ENCODE results near the gene ZKSCAN3. TPM values are rescaled to one million over a fixed set of nuclear protein-coding genes. Genes with fewer than 3 reads are reported as not detected.
"Not testable (repeated sequence)": the region's sequence is repeated elsewhere in the genome, so short reads cannot be mapped to it uniquely, and the experiment has no call there.

The ZKSCAN3 gene
- polyA plus RNA-seq, result 2.2 to 3.1 TPM (median 2.9 TPM) in 3 replicates
- 0.52 TPM for polyA plus RNA-seq (2011; ENCODE audit: low read depth)
- polyA plus RNA-seq (2011; cell fraction: cytosol; rRNA removed), result 1.3 and 2.1 TPM in 2 replicates
- polyA plus RNA-seq (2011; cell fraction: nucleus; rRNA removed), result 4.3 and 5.1 TPM in 2 replicates
- 0.99 and 1.6 TPM in 2 replicates for polyA plus RNA-seq (2012; ENCODE audit: low replicate concordance)
- 0.56 to 2.8 TPM (median 1.9 TPM) in 3 replicates for polyA minus RNA-seq
- 2.7 TPM for polyA minus RNA-seq (2011; cell fraction: cytosol; rRNA and poly(A)+ RNA removed)
- polyA minus RNA-seq (2011; cell fraction: nucleus; rRNA and poly(A)+ RNA removed), result 2.2 and 4.0 TPM in 2 replicates

DNA sequence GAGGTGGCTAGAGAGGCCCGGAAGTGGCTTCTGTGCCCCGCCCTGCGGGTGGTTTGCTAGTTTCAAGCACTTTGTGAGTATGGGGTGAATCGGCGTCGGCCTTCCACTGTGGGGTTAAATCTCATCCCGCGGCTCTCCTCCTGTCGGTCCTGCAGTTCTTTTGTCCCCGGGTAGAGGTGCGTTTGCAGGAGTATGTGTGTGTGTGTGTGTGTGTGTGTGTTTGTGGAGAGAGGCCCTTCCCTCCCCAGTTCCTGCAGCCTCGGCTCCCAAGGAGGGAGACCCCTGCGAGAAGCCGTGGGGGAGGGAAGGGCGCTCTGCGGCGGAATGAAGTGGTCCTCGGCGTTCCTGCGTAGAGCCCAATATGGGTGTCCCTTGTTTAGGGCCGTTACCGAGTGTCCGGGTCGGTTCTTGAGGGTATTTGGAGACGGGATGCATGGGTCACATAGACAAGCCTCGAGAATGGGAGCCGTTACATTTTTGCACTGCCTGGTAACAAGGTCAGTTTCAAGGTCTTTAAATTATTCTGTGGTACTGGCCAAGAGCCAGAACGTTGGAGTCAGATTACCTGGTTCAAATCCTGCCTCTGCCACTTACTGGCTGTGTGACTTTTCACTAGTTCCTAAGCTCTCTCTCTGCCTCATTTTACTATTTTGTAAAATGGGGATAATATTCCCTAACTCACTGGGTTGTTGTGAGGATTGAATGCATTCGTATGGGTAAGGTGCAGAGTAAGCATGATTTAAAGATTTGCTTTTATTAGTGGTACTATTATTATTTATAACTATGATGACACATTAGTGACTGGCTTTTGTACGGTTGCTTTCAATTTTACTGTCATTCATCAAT, at the start of gene ZKSCAN3:
Gene ZKSCAN3 (plus strand): TSS at position 56 of the 846 bp plus-strand sequence. CDS start 9,640 bp downstream, outside the sequence.
- Histone ChIP-seq H3K4me3 (ENCODE audit: control insufficient read depth in 2 of 3, extremely low read depth in 1 of 3, insufficient read depth in 2 of 3, low read depth in 1 of 3, low read length in 3 of 3) (peak within 1 kb of the TSS; percentile 75 to 95 (median 90)), H4K20me1 (ENCODE audit: control insufficient read depth, extremely low read depth, insufficient read depth, low read length) (no peaks in the 10 kb centered on the region), H3K9ac (ENCODE audit: control insufficient read depth, extremely low read depth, insufficient read depth, low read length) (peak within 1 kb of the TSS; percentile 81), H3K36me3 (ENCODE audit: control insufficient read depth in 2 of 2, extremely low read depth in 1 of 2, insufficient read depth in 2 of 2, low read length in 2 of 2) (no peaks in the 10 kb centered on the region), H3K4me1 (ENCODE audit: control insufficient read depth, extremely low read depth, insufficient read depth, low read length) (peaks cover 25% of the 10 kb centered on the region), H3K4me2 (ENCODE audit: control insufficient read depth, extremely low read depth, insufficient read depth, low read depth, low read length) (peak within 1 kb of the TSS; percentile 91), H3K79me2 (ENCODE audit: control insufficient read depth, insufficient read depth, low read length) (peaks cover 36% of the 10 kb centered on the region), H3K9me1 (ENCODE audit: control insufficient read depth, extremely low read depth, insufficient read depth, low read length) (peaks cover 3% of the 10 kb centered on the region), H3K27me3 (ENCODE audit: control insufficient read depth, extremely low read depth, insufficient read depth, low read length) (no peaks in the 10 kb centered on the region), H3K27ac (ENCODE audit: control insufficient read depth, insufficient read depth, low read length) (peak within 1 kb of the TSS; percentile 75), H3K9me3 (ENCODE audit: control insufficient read depth, low read depth, low read length) (no peaks in the 10 kb centered on the region), H2AFZ (ENCODE audit: control insufficient read depth, low read length) (peak within 1 kb of the TSS; percentile 81)
- peak; percentile 32 for DNase-seq (ENCODE audit: low read depth, low spot score)
- dilution Hi-C loops (cut with MboI; ENCODE audit: extremely low pct_ligation_motif_present, low sequenced_read_pairs), result no loop called here
- FAIRE-seq, result peak; percentile 63
- TF ChIP-seq, protein P1, sequence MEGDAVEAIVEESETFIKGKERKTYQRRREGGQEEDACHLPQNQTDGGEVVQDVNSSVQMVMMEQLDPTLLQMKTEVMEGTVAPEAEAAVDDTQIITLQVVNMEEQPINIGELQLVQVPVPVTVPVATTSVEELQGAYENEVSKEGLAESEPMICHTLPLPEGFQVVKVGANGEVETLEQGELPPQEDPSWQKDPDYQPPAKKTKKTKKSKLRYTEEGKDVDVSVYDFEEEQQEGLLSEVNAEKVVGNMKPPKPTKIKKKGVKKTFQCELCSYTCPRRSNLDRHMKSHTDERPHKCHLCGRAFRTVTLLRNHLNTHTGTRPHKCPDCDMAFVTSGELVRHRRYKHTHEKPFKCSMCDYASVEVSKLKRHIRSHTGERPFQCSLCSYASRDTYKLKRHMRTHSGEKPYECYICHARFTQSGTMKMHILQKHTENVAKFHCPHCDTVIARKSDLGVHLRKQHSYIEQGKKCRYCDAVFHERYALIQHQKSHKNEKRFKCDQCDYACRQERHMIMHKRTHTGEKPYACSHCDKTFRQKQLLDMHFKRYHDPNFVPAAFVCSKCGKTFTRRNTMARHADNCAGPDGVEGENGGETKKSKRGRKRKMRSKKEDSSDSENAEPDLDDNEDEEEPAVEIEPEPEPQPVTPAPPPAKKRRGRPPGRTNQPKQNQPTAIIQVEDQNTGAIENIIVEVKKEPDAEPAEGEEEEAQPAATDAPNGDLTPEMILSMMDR (optimal IDR thresholded peaks at IDR 0.05 in 1 of 3, IDR thresholded peaks at IDR 0.05 in 1 of 3, conservative IDR thresholded peaks at IDR 0.05 in 1 of 3; ENCODE audit: extremely low read depth in 1 of 3, insufficient read depth in 2 of 3, low read length in 3 of 3), result no peak
- TF ChIP-seq EZH2 (IDR thresholded peaks at IDR 0.05; ENCODE audit: low read length), result no peak

DNA sequence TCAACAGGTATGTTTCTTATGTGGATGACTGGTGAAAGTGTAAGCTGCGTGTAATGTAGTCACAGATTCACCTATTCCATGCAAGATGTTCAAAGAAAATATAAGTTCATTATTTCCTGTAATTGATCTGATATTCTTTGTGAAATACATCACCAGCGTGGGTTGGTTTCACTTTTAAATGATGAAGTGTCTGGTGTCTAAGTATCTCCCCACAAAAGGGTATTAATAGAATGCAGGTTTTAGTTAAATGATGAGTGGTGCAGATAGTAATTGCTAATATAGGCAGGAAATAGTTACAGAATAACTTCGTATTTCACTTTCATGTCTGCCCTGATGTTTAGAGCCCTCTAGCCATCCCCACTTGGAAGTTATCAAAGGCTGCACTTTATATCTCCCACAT, 46.2 kb upstream of the ZKSCAN3 start:
- H3K9me1 ChIP-seq (ENCODE audit: control insufficient read depth, extremely low read depth, insufficient read depth, low read length), result no peaks in the 10 kb centered on the region
- no peaks in the 10 kb centered on the region for H3K36me3 ChIP-seq (ENCODE audit: control insufficient read depth in 2 of 2, extremely low read depth in 1 of 2, insufficient read depth in 2 of 2, low read length in 2 of 2)
- no peak overlapping the region for H3K4me2 ChIP-seq (ENCODE audit: control insufficient read depth, extremely low read depth, insufficient read depth, low read depth, low read length)
- H2AFZ ChIP-seq (ENCODE audit: control insufficient read depth, low read length), result no peak overlapping the region
- TF ChIP-seq, protein P1 (optimal IDR thresholded peaks at IDR 0.05 in 1 of 3, IDR thresholded peaks at IDR 0.05 in 1 of 3, conservative IDR thresholded peaks at IDR 0.05 in 1 of 3; ENCODE audit: extremely low read depth in 1 of 3, insufficient read depth in 2 of 3, low read length in 3 of 3), result no peak
- TF ChIP-seq EZH2 (IDR thresholded peaks at IDR 0.05; ENCODE audit: low read length), result no peak
- no peak overlapping the region for H3K9ac ChIP-seq (ENCODE audit: control insufficient read depth, extremely low read depth, insufficient read depth, low read length)
- FAIRE-seq (no peak), DNase-seq (ENCODE audit: low read depth, low spot score) (no peak)
- dilution Hi-C loops (cut with MboI; ENCODE audit: extremely low pct_ligation_motif_present, low sequenced_read_pairs), result no loop called here
- no peak overlapping the region for H3K4me3 ChIP-seq (ENCODE audit: control insufficient read depth in 2 of 3, extremely low read depth in 1 of 3, insufficient read depth in 2 of 3, low read depth in 1 of 3, low read length in 3 of 3)
- H3K79me2 ChIP-seq (ENCODE audit: control insufficient read depth, insufficient read depth, low read length), result no peaks in the 10 kb centered on the region
- H4K20me1 ChIP-seq (ENCODE audit: control insufficient read depth, extremely low read depth, insufficient read depth, low read length), result no peaks in the 10 kb centered on the region
- H3K4me1 ChIP-seq (ENCODE audit: control insufficient read depth, extremely low read depth, insufficient read depth, low read length), result no peaks in the 10 kb centered on the region
- no peaks in the 10 kb centered on the region for H3K9me3 ChIP-seq (ENCODE audit: control insufficient read depth, low read depth, low read length)
- no peaks in the 10 kb centered on the region for H3K27me3 ChIP-seq (ENCODE audit: control insufficient read depth, extremely low read depth, insufficient read depth, low read length)
- no peak overlapping the region for H3K27ac ChIP-seq (ENCODE audit: control insufficient read depth, insufficient read depth, low read length)

DNA sequence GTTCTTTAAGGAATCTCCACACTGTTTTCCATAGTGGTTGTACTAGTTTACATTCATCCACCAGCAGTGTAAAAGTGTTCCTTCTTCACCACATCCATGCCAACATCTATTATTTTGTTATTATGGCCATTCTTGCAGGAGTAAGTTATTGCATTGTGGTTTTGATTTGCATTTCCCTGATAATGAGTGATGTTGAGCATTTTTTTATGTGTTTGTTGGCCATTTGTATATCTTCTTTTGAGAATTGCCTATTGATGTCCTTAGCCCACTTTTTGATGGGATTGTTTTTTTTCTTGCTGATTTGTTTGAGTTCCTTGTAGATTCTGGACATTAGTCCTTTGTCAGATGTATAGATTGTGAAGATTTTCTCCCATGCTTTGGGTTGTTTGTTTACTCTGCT, 43.4 kb upstream of the ZKSCAN3 start:
- H3K9me3 ChIP-seq (ENCODE audit: control insufficient read depth, low read depth, low read length); H4K20me1 ChIP-seq (ENCODE audit: control insufficient read depth, extremely low read depth, insufficient read depth, low read length); H3K4me2 ChIP-seq (ENCODE audit: control insufficient read depth, extremely low read depth, insufficient read depth, low read depth, low read length); FAIRE-seq; H3K9me1 ChIP-seq (ENCODE audit: control insufficient read depth, extremely low read depth, insufficient read depth, low read length); H3K27me3 ChIP-seq (ENCODE audit: control insufficient read depth, extremely low read depth, insufficient read depth, low read length); H3K4me1 ChIP-seq (ENCODE audit: control insufficient read depth, extremely low read depth, insufficient read depth, low read length); dilution Hi-C loops (cut with MboI; ENCODE audit: extremely low pct_ligation_motif_present, low sequenced_read_pairs); DNase-seq (ENCODE audit: low read depth, low spot score); H3K4me3 ChIP-seq (ENCODE audit: control insufficient read depth in 2 of 3, extremely low read depth in 1 of 3, insufficient read depth in 2 of 3, low read depth in 1 of 3, low read length in 3 of 3); H2AFZ ChIP-seq (ENCODE audit: control insufficient read depth, low read length); H3K9ac ChIP-seq (ENCODE audit: control insufficient read depth, extremely low read depth, insufficient read depth, low read length); H3K79me2 ChIP-seq (ENCODE audit: control insufficient read depth, insufficient read depth, low read length); H3K27ac ChIP-seq (ENCODE audit: control insufficient read depth, insufficient read depth, low read length); H3K36me3 ChIP-seq (ENCODE audit: control insufficient read depth in 2 of 2, extremely low read depth in 1 of 2, insufficient read depth in 2 of 2, low read length in 2 of 2): not testable (repeated sequence)

Measured in keratinocyte (primary cell).